ENCODE results near the gene AFG3L2. TPM values are rescaled to one million over a fixed set of nuclear protein-coding genes. Genes with fewer than 3 reads are reported as not detected.
"Not testable (repeated sequence)": the region's sequence is repeated elsewhere in the genome, so short reads cannot be mapped to it uniquely, and the experiment has no call there.

The AFG3L2 gene
- total RNA-seq, 1 donor from 2014 or later: 110 TPM

DNA sequence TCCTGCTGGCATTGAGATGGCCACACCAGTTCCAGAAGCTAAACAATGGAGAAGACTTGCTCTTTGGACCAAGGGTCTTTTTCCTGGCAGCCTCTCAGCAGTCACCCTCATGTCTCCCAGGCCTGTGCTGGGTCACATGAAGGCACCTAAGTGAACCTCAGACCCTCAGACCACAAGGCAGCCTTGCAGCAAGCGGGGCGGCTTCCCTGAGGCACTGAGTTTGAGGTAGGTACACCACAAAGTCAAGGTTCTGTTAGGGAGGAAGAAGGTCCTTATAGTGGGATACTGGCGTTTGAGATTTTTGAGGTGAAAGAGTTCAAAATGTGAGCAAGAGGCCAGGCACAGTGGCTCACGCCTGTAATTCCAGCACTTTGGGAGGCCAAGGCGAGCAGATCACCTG, 22.2 kb upstream of the AFG3L2 start:
- intact Hi-C loops (cut with DNase I): no loop called here
- peak; percentile 67 for DNase-seq (ENCODE audit: low spot score)

DNA sequence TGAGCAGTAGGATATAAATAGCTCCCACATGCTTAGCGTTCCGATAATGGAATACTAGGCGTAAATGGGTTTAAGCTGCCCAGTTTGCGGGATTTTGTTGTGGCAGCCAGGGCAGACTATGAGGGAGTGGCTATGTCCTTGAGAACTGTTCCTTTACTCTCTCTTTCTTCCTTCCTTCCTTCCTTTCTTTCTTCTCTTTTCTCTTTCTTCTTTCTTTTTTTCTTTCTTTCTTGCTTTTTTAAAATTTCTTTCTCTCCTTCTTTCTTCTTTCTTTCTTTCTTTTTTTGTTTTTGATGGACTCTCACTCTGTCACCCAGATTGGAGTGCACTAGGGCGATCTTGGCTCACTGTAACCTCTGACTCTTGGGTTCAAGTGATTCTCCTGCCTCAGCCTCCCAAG, 21.6 kb upstream of the AFG3L2 start:
- peak; percentile 29 for DNase-seq (ENCODE audit: low spot score)
- intact Hi-C loops (cut with DNase I): no loop called here

GRCh38 chr18:12397793-12398192, 20.8 kb upstream of the AFG3L2 start:
- intact Hi-C loops (cut with DNase I): no loop called here
- DNase-seq (ENCODE audit: low spot score): peak; percentile 43

DNA sequence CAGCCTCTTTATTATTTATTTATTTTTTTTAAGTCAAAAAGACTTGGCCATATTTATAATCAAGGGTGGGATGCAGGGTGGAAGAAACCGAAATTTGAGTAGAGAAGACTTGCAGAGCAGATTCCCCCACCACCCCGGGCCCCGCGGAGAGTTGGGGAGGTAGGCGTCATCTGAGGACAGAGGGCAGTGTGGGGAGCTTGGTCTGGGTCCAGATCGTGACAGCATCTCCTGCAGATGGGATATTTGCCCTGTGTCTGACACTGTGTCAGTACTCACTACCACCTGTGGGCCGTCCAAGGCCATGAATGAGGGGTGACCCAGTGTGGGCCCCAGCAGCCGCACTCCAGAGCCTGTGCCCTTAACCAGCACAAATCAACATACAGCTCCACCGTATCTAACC, 20.2 kb upstream of the AFG3L2 start:
- peak; percentile 56 for DNase-seq (ENCODE audit: low spot score)
- intact Hi-C loops (cut with DNase I): no loop called here

- intact Hi-C loops (cut with DNase I): no loop called here
- peak; percentile 61 for DNase-seq (ENCODE audit: low spot score)
Observed at GRCh38 chr18:12394428-12394827, 17.4 kb upstream of the AFG3L2 start.

GRCh38 chr18:12393998-12394397, 17.0 kb upstream of the AFG3L2 start:
- peak; percentile 17 for DNase-seq (ENCODE audit: low spot score)
- intact Hi-C loops (cut with DNase I): no loop called here

DNA sequence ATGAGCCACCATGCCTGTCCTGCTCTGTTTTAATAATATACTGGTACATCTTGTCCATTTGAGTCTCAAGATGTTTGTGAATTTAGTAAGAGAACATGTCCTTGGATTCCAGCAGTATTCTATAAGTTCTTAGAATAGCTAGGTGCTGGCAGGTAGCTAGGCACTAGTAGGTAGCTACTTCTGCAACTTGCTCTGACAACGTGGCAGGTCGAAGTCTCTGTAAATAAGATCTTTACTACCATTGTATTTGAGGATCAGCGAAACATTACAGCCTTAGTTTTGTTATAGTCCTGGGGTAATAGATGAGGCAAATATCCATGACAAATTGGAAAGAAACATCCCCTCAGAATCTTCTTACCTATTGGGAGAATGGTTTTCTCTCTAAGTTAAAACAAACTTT, 16.5 kb upstream of the AFG3L2 start:
- no peak for DNase-seq (ENCODE audit: low spot score)
- intact Hi-C loops (cut with DNase I): no loop called here

DNA sequence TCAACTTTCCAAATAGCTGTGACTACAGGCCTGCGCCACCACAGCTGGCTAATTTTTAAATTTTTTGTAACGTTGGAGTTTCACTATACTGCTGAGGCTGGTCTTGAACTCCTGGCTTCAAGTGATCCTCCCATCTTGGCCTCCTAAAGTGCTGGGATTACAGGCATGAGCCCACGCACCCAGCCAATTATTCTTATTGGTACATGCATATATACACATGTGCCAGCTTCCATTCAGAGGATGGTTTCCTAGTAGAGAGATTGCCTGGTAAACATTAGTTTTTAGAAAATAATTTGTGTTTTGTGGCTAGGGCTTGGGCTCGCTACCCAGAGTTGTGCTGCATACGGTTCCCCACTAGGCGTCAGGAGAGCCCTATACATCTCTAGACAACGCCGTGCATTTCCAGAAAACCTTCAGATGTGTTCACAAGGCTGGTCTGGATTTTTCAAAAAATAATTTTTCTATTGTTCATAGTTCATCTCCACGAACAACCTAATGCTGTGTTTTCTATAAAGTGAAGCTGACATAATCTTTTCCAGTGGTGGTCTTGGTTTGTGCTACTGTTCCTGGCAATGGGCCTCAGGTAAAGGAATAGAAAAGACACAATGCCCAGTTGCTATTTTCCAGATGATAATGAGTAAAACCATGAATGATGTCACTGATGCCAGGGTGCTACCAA, 14.6 kb upstream of the AFG3L2 start:
- intact Hi-C loops (cut with DNase I): loop anchor here (1.0 kb wide), 1 partner anchor 269 kb away; no protein-coding TSS in a partner anchor
- peak; percentile 35 for DNase-seq (ENCODE audit: low spot score)

GRCh38 chr18:12388442-12388841, 11.4 kb upstream of the AFG3L2 start:
- no peak for DNase-seq (ENCODE audit: low spot score)
- intact Hi-C loops (cut with DNase I): no loop called here

GRCh38 chr18:12384261-12384660, 7.2 kb upstream of the AFG3L2 start:
- no peak for DNase-seq (ENCODE audit: low spot score)
- intact Hi-C loops (cut with DNase I): no loop called here

DNA sequence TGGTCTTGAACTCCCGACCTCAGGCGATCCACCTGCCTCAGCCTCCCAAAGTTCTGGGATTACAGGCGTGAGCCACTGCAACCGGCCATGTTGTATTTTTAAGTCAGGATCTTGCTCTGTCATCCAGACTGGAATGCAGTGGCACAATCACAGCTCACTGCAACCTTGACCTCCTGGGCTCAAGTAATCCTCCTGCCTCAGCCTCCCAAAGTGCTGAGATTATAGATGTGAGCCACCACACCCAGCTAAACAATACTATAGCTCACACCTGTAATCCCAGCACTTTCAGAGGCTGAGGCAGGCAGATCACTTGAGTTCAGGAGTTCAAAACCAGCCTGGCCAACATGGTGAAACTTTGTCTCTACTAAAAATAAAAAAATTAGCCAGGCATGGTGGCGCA, 6.7 kb upstream of the AFG3L2 start:
- intact Hi-C loops (cut with DNase I); DNase-seq (ENCODE audit: low spot score): not testable (repeated sequence)

- intact Hi-C loops (cut with DNase I); DNase-seq (ENCODE audit: low spot score): not testable (repeated sequence)
Observed at GRCh38 chr18:12382221-12382814, 5.3 kb upstream of the AFG3L2 start.

GRCh38 chr18:12378198-12378558, 1.2 kb upstream of the AFG3L2 start:
- not testable (repeated sequence) for DNase-seq (ENCODE audit: low spot score)
- intact Hi-C loops (cut with DNase I): loop anchor here (5.0 kb wide), 2 partner anchors 41 to 279 kb away; partner anchors contain the start of gene SPIRE1

DNA sequence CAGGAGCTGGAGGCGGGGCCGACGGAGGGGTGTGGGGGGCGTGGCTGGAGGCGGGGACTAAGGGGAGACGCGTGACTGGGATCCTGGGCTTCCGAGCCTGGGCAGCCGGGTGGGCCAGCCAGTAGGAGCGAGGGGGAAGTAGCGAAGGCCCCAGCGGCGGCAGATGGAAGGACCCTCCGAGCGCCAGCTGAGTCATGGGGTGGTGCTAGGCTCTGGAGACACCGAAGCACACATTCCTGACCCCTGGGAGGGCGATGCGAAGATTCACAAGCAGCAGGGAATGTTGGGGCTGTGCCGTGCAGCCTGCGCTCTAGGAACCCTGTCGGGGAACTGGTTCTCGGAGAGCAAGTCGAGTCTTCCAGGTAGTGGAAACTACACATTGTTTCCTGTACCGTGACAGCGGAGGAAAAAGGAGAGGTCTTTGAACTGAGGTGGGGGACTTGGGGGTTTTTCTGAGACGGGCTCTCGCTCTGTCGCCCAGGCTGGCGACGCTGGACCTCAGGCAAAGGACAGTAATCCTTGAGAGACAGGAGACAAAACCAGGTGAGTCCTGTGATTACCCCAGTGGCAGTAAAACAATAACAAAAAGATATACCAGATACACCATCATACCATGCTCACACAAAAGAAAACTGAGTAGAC, 650 bp upstream of the AFG3L2 start:
- DNase-seq (ENCODE audit: low spot score): no peak

GRCh38 chr18:12376034-12376753, 833 bp downstream of the AFG3L2 start:
- no peak for DNase-seq (ENCODE audit: low spot score)
- intact Hi-C loops (cut with DNase I): loop anchor here (1.0 to 5.0 kb wide), 5 partner anchors 39 to 571 kb away; partner anchors contain the start of genes SPIRE1 and TUBB6

More for the DNA sequence above, 650 bp upstream of the AFG3L2 start:
- intact Hi-C loops (cut with DNase I): loop anchor here (2.0 to 5.0 kb wide), 4 partner anchors 40 to 569 kb away; partner anchors contain the start of gene SPIRE1

- no peak for DNase-seq (ENCODE audit: low spot score)
- intact Hi-C loops (cut with DNase I): loop anchor here (5.0 kb wide), 1 partner anchor 47 kb away; no protein-coding TSS in a partner anchor
Observed at GRCh38 chr18:12374401-12374800, 2.6 kb downstream of the AFG3L2 start.

GRCh38 chr18:12373771-12374116, 3.3 kb downstream of the AFG3L2 start:
- intact Hi-C loops (cut with DNase I): loop anchor here (1.0 to 5.0 kb wide), 2 partner anchors 10 to 46 kb away; no protein-coding TSS in a partner anchor
- no peak for DNase-seq (ENCODE audit: low spot score)

GRCh38 chr18:12373116-12373770, 3.8 kb downstream of the AFG3L2 start:
- intact Hi-C loops (cut with DNase I): loop anchor here (1.0 to 5.0 kb wide), 2 partner anchors 10 to 46 kb away; no protein-coding TSS in a partner anchor

GRCh38 chr18:12372406-12372805, 4.6 kb downstream of the AFG3L2 start:
- intact Hi-C loops (cut with DNase I): loop anchor here (5.0 kb wide), 1 partner anchor 45 kb away; no protein-coding TSS in a partner anchor
- no peak for DNase-seq (ENCODE audit: low spot score)

More at GRCh38 chr18:12373116-12373770, 3.8 kb downstream of the AFG3L2 start:
- no peak for DNase-seq (ENCODE audit: low spot score)
